ENCODE measurements around the gene FOXC2.

DNA sequence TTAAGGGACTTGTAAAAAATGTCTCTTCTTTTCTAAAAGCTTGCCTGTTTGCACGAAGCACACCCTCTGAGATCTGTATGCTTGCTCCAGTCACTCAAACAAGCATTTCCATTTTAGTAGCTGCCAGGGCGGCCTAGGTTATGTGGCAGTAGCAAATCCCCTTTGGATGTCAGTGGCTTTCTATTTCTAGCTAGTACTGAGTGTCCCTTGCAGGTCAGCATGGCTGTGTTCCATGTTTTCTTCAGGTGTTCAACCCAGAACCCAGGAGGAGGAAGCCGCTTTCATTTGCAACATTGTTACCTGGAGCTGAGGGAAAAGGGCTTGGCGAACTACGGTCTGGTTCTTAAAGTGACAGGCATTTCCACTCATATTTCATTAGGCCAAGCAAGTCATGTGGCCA lies 48.1 kb downstream of the FOXC2 start:
- TF ChIP-seq, protein P1, sequence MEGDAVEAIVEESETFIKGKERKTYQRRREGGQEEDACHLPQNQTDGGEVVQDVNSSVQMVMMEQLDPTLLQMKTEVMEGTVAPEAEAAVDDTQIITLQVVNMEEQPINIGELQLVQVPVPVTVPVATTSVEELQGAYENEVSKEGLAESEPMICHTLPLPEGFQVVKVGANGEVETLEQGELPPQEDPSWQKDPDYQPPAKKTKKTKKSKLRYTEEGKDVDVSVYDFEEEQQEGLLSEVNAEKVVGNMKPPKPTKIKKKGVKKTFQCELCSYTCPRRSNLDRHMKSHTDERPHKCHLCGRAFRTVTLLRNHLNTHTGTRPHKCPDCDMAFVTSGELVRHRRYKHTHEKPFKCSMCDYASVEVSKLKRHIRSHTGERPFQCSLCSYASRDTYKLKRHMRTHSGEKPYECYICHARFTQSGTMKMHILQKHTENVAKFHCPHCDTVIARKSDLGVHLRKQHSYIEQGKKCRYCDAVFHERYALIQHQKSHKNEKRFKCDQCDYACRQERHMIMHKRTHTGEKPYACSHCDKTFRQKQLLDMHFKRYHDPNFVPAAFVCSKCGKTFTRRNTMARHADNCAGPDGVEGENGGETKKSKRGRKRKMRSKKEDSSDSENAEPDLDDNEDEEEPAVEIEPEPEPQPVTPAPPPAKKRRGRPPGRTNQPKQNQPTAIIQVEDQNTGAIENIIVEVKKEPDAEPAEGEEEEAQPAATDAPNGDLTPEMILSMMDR (IDR thresholded peaks at IDR 0.05) = no peak
- no peak for TF ChIP-seq ZFX (IDR thresholded peaks at IDR 0.05; ENCODE audit: borderline replicate concordance)
